ENCODE data around the gene LHFPL2. TPM values are rescaled to one million over a fixed set of nuclear protein-coding genes. Genes with fewer than 3 reads are reported as not detected.

LHFPL2 gene
- total and polyA plus RNA-seq, 9 of the 15 experiments (the other 6 are each of a cell fraction or from before 2014, with no cell fraction given) = 1.0 to 6.6 (median 4.6) TPM

GRCh38 chr5:78648359-78649210 is at the start of gene LHFPL2 (continued):
- no peak for TF ChIP-seq FOXJ2 (tag; IDR thresholded peaks at IDR 0.05)
- TF ChIP-seq ARID4B (CRISPR knock-in tag; IDR thresholded peaks at IDR 0.05) = 0 out of 2 replicates have a peak, but pooled peaks have one; percentile 18
- TF ChIP-seq ZBTB26 (CRISPR knock-in tag; IDR thresholded peaks at IDR 0.05) = no peak
- no peak for TF ChIP-seq NCOR1 (IDR thresholded peaks at IDR 0.05)
- no peak for TF ChIP-seq KLF16 (IDR thresholded peaks at IDR 0.05)
- TF ChIP-seq ZNF717 (CRISPR knock-in tag; IDR thresholded peaks at IDR 0.05) = no peak
- TF ChIP-seq MCM3 (IDR thresholded peaks at IDR 0.05) = no peak
- peak; percentile 12 to 79; a peak in 2 of 4 replicates for TF ChIP-seq MAZ (CRISPR knock-in tag; conservative IDR thresholded peaks at IDR 0.05 in 1 of 2, IDR thresholded peaks at IDR 0.05 in 1 of 2)
- TF ChIP-seq ZNF518B (CRISPR knock-in tag; IDR thresholded peaks at IDR 0.05) = no peak
- TF ChIP-seq HDAC1 (IDR thresholded peaks at IDR 0.05) = no peak; a peak in 1 of 4 replicates
- no peak for TF ChIP-seq RBM34 (IDR thresholded peaks at IDR 0.05; ENCODE audit: borderline replicate concordance, insufficient read depth, low read length)
- TF ChIP-seq ZNF347 (CRISPR knock-in tag; IDR thresholded peaks at IDR 0.05; ENCODE audit: low read depth) = no peak
- TF ChIP-seq SETDB1 (IDR thresholded peaks at IDR 0.05; ENCODE audit: low read length) = no peak
- TF ChIP-seq FUS (optimal IDR thresholded peaks at IDR 0.05; ENCODE audit: low read depth, low read length) = no peak
- TF ChIP-seq ZBTB43 (CRISPR knock-in tag; IDR thresholded peaks at IDR 0.05) = no peak
- TF ChIP-seq NRF1 (conservative IDR thresholded peaks at IDR 0.05 in 1 of 2, IDR thresholded peaks at IDR 0.05 in 1 of 2) = peak in 1 of 2 experiments; percentile 29; a peak in 2 of 4 replicates
- TF ChIP-seq RBM39 (optimal IDR thresholded peaks at IDR 0.05; ENCODE audit: low read depth, low read length) = no peak

All from K562 (cell line).